Activated T-helper 1 cell treated with anti-CD3 and anti-CD28 coated beads, Interleukin-12 subunit alpha, Interleukin-12 subunit beta, Interleukin-2, Interleukin-4 antibody, amounts not matched to agents 30 ng/mL and 10 ng/mL and 1 ng/mL, durations not matched to agents 14 hours and 24 hours and 36 hours (primary cell): ENCODE measurements around the gene ABRAXAS1. TPM values are rescaled to one million over a fixed set of nuclear protein-coding genes. Genes with fewer than 3 reads are reported as not detected.

ENCODE experiments used
- DNase-seq: peaks from one replicate; pipeline ENCODE4 v3.0.0; 2021; ENCODE audit warnings: low spot score
- H3K27ac Mint-ChIP-seq: one replicate; pipeline ENCODE4 v1.8.0; 2021; ENCODE audit warnings: mild to moderate bottlenecking, mixed read lengths
- H3K27me3 Mint-ChIP-seq: one replicate; pipeline ENCODE4 v1.8.0; 2022; ENCODE audit warnings: mild to moderate bottlenecking, moderate library complexity, mixed read lengths; ENCODE audit not compliant: insufficient read depth
- H3K36me3 Mint-ChIP-seq: one replicate; pipeline ENCODE4 v1.8.0; 2021; ENCODE audit warnings: low read depth, mixed read lengths
- H3K4me1 Mint-ChIP-seq: one replicate; pipeline ENCODE4 v1.8.0; 2021; ENCODE audit warnings: low read depth, mixed read lengths
- H3K4me3 Mint-ChIP-seq: one replicate; pipeline ENCODE4 v1.8.0; 2021; ENCODE audit warnings: mild to moderate bottlenecking, moderate library complexity, mixed read lengths
- H3K9me3 Mint-ChIP-seq: one replicate; pipeline ENCODE4 v1.8.0; 2021; ENCODE audit warnings: mixed read lengths
- intact Hi-C: fragments of 100-400 bp; cut with micrococcal nuclease; formaldehyde crosslinking; loops from one replicate; pipeline ENCODE4 v1.15.1; 2024
- total RNA-seq: library from RNA; stranded (reverse); gene quantifications from 2 replicates; pipeline ENCODE4 v1.2.3, GENCODE V29; 2022

Gene ABRAXAS1
- total RNA-seq, 1 donor from 2014 or later = 11.3 TPM

GRCh38 chr4:83436680-83437079 is 48.2 kb downstream of the ABRAXAS1 start:
- Mint-ChIP-seq H3K4me3 (no peak overlapping the region), H3K27ac (no peak overlapping the region), H3K9me3 (no peaks in the 10 kb centered on the region), H3K27me3 (no peaks in the 10 kb centered on the region), H3K4me1 (no peaks in the 10 kb centered on the region), H3K36me3 (peaks cover 9% of the 10 kb centered on the region)
- intact Hi-C loops = no loop called here
- DNase-seq = no peak

DNA sequence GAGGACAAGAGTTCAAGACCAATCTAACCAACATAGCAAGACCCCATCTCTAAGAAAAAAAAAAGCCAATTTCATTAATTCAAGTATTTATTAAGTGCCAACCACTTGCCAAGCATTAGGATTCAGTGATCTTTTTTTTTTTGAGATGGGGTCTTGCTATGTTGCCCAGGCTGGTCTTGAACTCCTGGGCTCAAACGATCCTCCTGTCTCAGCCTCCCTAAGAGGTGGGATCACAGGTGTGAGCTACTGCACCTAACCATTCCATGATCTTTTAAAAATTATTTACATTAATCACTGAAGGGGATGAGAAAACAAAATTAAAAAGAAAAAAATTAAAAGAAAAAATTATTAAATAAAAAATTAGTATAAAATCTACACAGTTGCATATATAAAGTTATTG is 53.7 kb downstream of the ABRAXAS1 start:
- DNase-seq = no peak
- H3K4me3 Mint-ChIP-seq = no peak overlapping the region
- H3K4me1 Mint-ChIP-seq = peaks cover 3% of the 10 kb centered on the region
- H3K36me3 Mint-ChIP-seq = peaks cover 10% of the 10 kb centered on the region
- no peaks in the 10 kb centered on the region for H3K27me3 Mint-ChIP-seq
- no peaks in the 10 kb centered on the region for H3K9me3 Mint-ChIP-seq
- intact Hi-C loops = no loop called here
- no peak overlapping the region for H3K27ac Mint-ChIP-seq

GRCh38 chr4:83418211-83418610 is 66.7 kb downstream of the ABRAXAS1 start:
- Mint-ChIP-seq H3K4me3 (no peak overlapping the region), H3K9me3 (no peaks in the 10 kb centered on the region), H3K27me3 (no peaks in the 10 kb centered on the region), H3K27ac (no peak overlapping the region), H3K4me1 (no peaks in the 10 kb centered on the region), H3K36me3 (peaks cover 26% of the 10 kb centered on the region)
- intact Hi-C loops = no loop called here
- DNase-seq = no peak

DNA sequence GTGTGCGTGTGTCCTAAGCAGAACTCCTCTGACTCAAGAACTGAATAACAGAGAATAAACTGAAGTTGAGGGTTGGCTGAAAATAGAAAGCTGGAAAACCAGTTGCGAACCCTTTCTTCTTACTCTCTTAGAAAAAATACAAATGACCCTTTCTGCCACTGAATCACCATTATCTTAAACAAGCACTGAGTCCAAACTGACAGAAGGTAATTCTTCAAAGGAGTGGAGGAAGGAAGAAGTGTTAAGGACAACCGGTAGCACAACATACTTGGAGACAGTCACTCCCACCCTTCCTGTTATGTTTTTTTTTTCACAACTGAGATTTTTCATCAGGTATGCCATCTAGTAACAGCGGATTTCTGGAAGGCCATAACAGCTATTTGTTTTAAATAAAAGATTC is 67.3 kb downstream of the ABRAXAS1 start:
- Mint-ChIP-seq H3K9me3 (no peaks in the 10 kb centered on the region), H3K27ac (no peak overlapping the region), H3K27me3 (no peaks in the 10 kb centered on the region), H3K36me3 (peaks cover 30% of the 10 kb centered on the region), H3K4me1 (no peaks in the 10 kb centered on the region), H3K4me3 (no peak overlapping the region)
- DNase-seq = no peak
- intact Hi-C loops = no loop called here

DNA sequence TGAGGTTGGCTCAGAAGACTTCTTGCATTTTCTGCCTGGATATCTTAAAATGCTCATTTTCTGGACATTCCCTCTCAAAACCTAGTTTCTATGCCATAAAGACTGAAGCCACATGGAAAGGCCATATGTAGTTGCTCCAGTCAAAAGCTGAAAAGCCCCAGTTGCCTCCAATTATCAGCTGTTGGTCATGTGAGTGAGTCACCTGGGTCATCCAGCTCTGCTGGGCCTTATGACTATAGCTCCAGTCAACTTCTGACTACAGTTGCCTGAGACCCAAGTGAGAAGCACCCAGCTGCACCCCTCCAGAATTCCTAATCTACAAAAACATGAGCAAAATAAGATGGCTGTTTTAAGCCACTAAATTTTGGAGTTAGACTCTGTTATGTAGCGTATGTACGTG is 71.2 kb downstream of the ABRAXAS1 start:
- Mint-ChIP-seq H3K27me3 (no peaks in the 10 kb centered on the region), H3K9me3 (no peaks in the 10 kb centered on the region), H3K4me1 (no peaks in the 10 kb centered on the region), H3K27ac (no peak overlapping the region), H3K4me3 (no peak overlapping the region), H3K36me3 (peaks cover 25% of the 10 kb centered on the region)
- DNase-seq = no peak
- intact Hi-C loops = no loop called here

Other genes with a start within 250 kb of the ABRAXAS1 start
- 22.5 and 22.6 TPM in 2 replicates for gene COQ2, start 200.3 kb downstream of the ABRAXAS1 start, total RNA-seq
- gene HPSE, start 150.3 kb downstream of the ABRAXAS1 start, total RNA-seq = 23.1 and 24.1 TPM in 2 replicates
- 8.8 and 9.7 TPM in 2 replicates for gene HELQ, start 29.3 kb downstream of the ABRAXAS1 start, total RNA-seq
- 76.8 and 80.3 TPM in 2 replicates for gene MRPS18C, start 29.0 kb downstream of the ABRAXAS1 start, total RNA-seq
- 5.7 and 6.6 TPM in 2 replicates for gene GPAT3, start 51.0 kb upstream of the ABRAXAS1 start, total RNA-seq